Left ventricle myocardium inferior (tissue), 1 donor: Measurements from ENCODE around the gene GRM7. TPM values are rescaled to one million over a fixed set of nuclear protein-coding genes. Genes with fewer than 3 reads are reported as not detected.

ENCODE experiments used
- DNase-seq: peaks from one replicate; pipeline ENCODE4 v3.0.0-alpha.2; 2020
- H3K27ac ChIP-seq: fragments of 200-600 bp; replicated peaks from 2 replicates; pipeline ENCODE4 v1.8.0; 2021
- H3K27me3 ChIP-seq: fragments of 200-600 bp; 2 replicates; pipeline ENCODE4 v1.8.0; 2021; ENCODE audit warnings: low read depth
- H3K36me3 ChIP-seq: fragments of 200-600 bp; 2 replicates; pipeline ENCODE4 v1.8.0; 2021
- H3K4me1 ChIP-seq: fragments of 200-600 bp; 2 replicates; pipeline ENCODE4 v1.8.0; 2021
- H3K4me3 ChIP-seq: fragments of 200-600 bp; 2 replicates; pipeline ENCODE4 v1.8.0; 2021; ENCODE audit warnings: mild to moderate bottlenecking, moderate library complexity
- H3K9me3 ChIP-seq: fragments of 200-600 bp; replicated peaks from 2 replicates; pipeline ENCODE4 v1.8.0; 2021
- CTCF ChIP-seq: fragments of 200-600 bp; IDR thresholded peaks from 2 replicates; pipeline ENCODE4 v1.8.0; 2021; ENCODE audit warnings: antibody characterized with exemption, mild to moderate bottlenecking, borderline replicate concordance
- intact Hi-C: fragments of 100-400 bp; cut with micrococcal nuclease; formaldehyde crosslinking; loops from one replicate; pipeline ENCODE4 v1.11.0; 2022
- total RNA-seq: library from RNA; stranded (reverse); fragmentation: NEBNext Ultra II Directional; extraction: Animal tissue kit (Norgen Biotek cat#: 25700); gene quantifications from one replicate; pipeline ENCODE4 v1.2.1, GENCODE V29; 2021
- donor health status: DM: no; HTN: yes; CAD: no; lungs with severe emphysema.

Gene GRM7
- total RNA-seq, 1 donor from 2014 or later, result not detected

- DNase-seq, result no peak
- Histone ChIP-seq H3K9me3 (no peaks in the 10 kb centered on the region), H3K36me3 (no peaks in the 10 kb centered on the region), H3K4me3 (no peak overlapping the region), H3K4me1 (no peaks in the 10 kb centered on the region), H3K27me3 (no peaks in the 10 kb centered on the region), H3K27ac (no peak overlapping the region)
- no peak for TF ChIP-seq CTCF
- intact Hi-C loops, result no loop called here
These were observed 867.9 kb downstream of the GRM7 start for GRCh38 chr3:7728566-7729519.

GRCh38 chr3:7733933-7734332 is 873.0 kb downstream of the GRM7 start:
- no peak for TF ChIP-seq CTCF
- no peaks in the 10 kb centered on the region for H3K36me3 ChIP-seq
- H3K4me3 ChIP-seq, result no peak overlapping the region
- peaks cover 7% of the 10 kb centered on the region for H3K9me3 ChIP-seq
- H3K27ac ChIP-seq, result no peak overlapping the region
- intact Hi-C loops, result no loop called here
- no peaks in the 10 kb centered on the region for H3K4me1 ChIP-seq
- no peak for DNase-seq
- no peaks in the 10 kb centered on the region for H3K27me3 ChIP-seq

GRCh38 chr3:7734456-7734855 is 873.5 kb downstream of the GRM7 start:
- intact Hi-C loops, result no loop called here
- Histone ChIP-seq H3K9me3 (peaks cover 7% of the 10 kb centered on the region), H3K27ac (no peak overlapping the region), H3K27me3 (no peaks in the 10 kb centered on the region), H3K4me3 (no peak overlapping the region), H3K36me3 (no peaks in the 10 kb centered on the region), H3K4me1 (no peaks in the 10 kb centered on the region)
- no peak for DNase-seq
- TF ChIP-seq CTCF, result no peak

GRCh38 chr3:7737263-7737662 is 876.3 kb downstream of the GRM7 start:
- peaks cover 7% of the 10 kb centered on the region for H3K9me3 ChIP-seq
- DNase-seq, result no peak
- H3K27ac ChIP-seq, result no peak overlapping the region
- H3K4me3 ChIP-seq, result no peak overlapping the region
- no peaks in the 10 kb centered on the region for H3K36me3 ChIP-seq
- no peaks in the 10 kb centered on the region for H3K4me1 ChIP-seq
- TF ChIP-seq CTCF, result no peak
- intact Hi-C loops, result no loop called here
- no peaks in the 10 kb centered on the region for H3K27me3 ChIP-seq

- intact Hi-C loops, result no loop called here
- no peaks in the 10 kb centered on the region for H3K27me3 ChIP-seq
- no peak for TF ChIP-seq CTCF
These were observed 878.8 kb downstream of the GRM7 start for GRCh38 chr3:7739754-7740153.

More at GRCh38 chr3:7739754-7740153, 878.8 kb downstream of the GRM7 start:
- Histone ChIP-seq H3K9me3 (peaks cover 7% of the 10 kb centered on the region), H3K4me3 (no peak overlapping the region), H3K27ac (no peak overlapping the region), H3K36me3 (no peaks in the 10 kb centered on the region), H3K4me1 (no peaks in the 10 kb centered on the region)
- no peak for DNase-seq
